Endometrial microvascular endothelial cells (primary cell): ENCODE results near the gene PRDM16. TPM values are rescaled to one million over a fixed set of nuclear protein-coding genes. Genes with fewer than 3 reads are reported as not detected.

Experiments used
- in situ Hi-C: cut with HindIII; loops from 2 replicates; pipeline ENCODE4 v1.10.0; 2017; ENCODE audit warnings: low sequenced_read_pairs, low pct_unique_long_range_greater_than_20kb; ENCODE audit errors: inconsistent ontology term
- total RNA-seq: library from RNA; depleted of rRNA; stranded (reverse); fragments of >200 nt; gene quantifications from one replicate; pipeline ENCODE4 v1.2.3, GENCODE V29; 2015; ENCODE audit errors: inconsistent ontology term

PRDM16 gene
- total RNA-seq, 1 donor from 2014 or later, result not detected

- in situ Hi-C loops, result no loop called here
These were observed 235.2 kb downstream of the PRDM16 start for GRCh38 chr1:3304246-3304645.

GRCh38 chr1:3304692-3305091 is 235.7 kb downstream of the PRDM16 start:
- in situ Hi-C loops, result no loop called here

GRCh38 chr1:3305156-3305555 is 236.2 kb downstream of the PRDM16 start:
- in situ Hi-C loops, result no loop called here

GRCh38 chr1:3306583-3307291 is 237.7 kb downstream of the PRDM16 start:
- in situ Hi-C loops, result no loop called here

GRCh38 chr1:3307359-3307758 is 238.4 kb downstream of the PRDM16 start:
- in situ Hi-C loops, result no loop called here

- in situ Hi-C loops, result no loop called here
These were observed 239.1 kb downstream of the PRDM16 start for GRCh38 chr1:3308053-3308452.

- in situ Hi-C loops, result no loop called here
These were observed 241.9 kb downstream of the PRDM16 start for GRCh38 chr1:3310718-3311400.

GRCh38 chr1:3311711-3312110 is 242.7 kb downstream of the PRDM16 start:
- in situ Hi-C loops, result no loop called here

- in situ Hi-C loops, result no loop called here
These were observed 243.4 kb downstream of the PRDM16 start for GRCh38 chr1:3312310-3312897.

GRCh38 chr1:3312898-3313575 is 244.0 kb downstream of the PRDM16 start:
- in situ Hi-C loops, result no loop called here

GRCh38 chr1:3313576-3313950 is 244.6 kb downstream of the PRDM16 start:
- in situ Hi-C loops, result no loop called here

GRCh38 chr1:3314491-3315381 is 245.7 kb downstream of the PRDM16 start:
- in situ Hi-C loops, result no loop called here

- in situ Hi-C loops, result no loop called here
These were observed 246.7 kb downstream of the PRDM16 start for GRCh38 chr1:3315399-3316339.

GRCh38 chr1:3316340-3316943 is 247.4 kb downstream of the PRDM16 start:
- in situ Hi-C loops, result no loop called here

- in situ Hi-C loops, result no loop called here
These were observed 248.5 kb downstream of the PRDM16 start for GRCh38 chr1:3317456-3317855.

GRCh38 chr1:3318329-3318728 is 249.3 kb downstream of the PRDM16 start:
- in situ Hi-C loops, result no loop called here

- in situ Hi-C loops, result no loop called here
These were observed 250.9 kb downstream of the PRDM16 start for GRCh38 chr1:3319874-3320245.
